Sigmoid colon (tissue), 7 donors: ENCODE measurements around the gene PRKG1. TPM values are rescaled to one million over a fixed set of nuclear protein-coding genes. Genes with fewer than 3 reads are reported as not detected.

Experiments
- DNase-seq: peaks from one replicate; pipeline ENCODE4 v3.0.0-alpha.2; 2019
- H3K27ac ChIP-seq, 4 donors: fragments of 200-600 bp; sonication (generic); one replicate each; pipeline ENCODE4 v1.5.1; 2016 to 2019; ENCODE audit warnings: mild to moderate bottlenecking in 1 of 4
- H3K27me3 ChIP-seq, 3 donors: fragments of 200-600 bp; sonication (generic); one replicate each; pipeline ENCODE4 v1.5.1; 2019; ENCODE audit warnings: mild to moderate bottlenecking in 1 of 3
- H3K36me3 ChIP-seq, 4 donors: fragments of 200-600 bp; sonication (generic); one replicate each; pipeline ENCODE4 v1.5.1; 2016 to 2019
- H3K4me1 ChIP-seq, 4 donors: fragments of 200-600 bp; sonication (generic); one replicate each; pipeline ENCODE4 v1.5.1; 2017 to 2019
- H3K4me3 ChIP-seq, 4 donors: fragments of 200-600 bp; sonication (generic); one replicate each; pipeline ENCODE4 v1.5.1; 2017 to 2019; ENCODE audit warnings: mild to moderate bottlenecking in 2 of 4, moderate library complexity in 1 of 4
- H3K9me3 ChIP-seq, 4 donors: fragments of 200-600 bp in 3 of 4; sonication (generic) in 3 of 4; one replicate each; pipeline versions ENCODE4 v1.5.1 to v1.6.1; 2013 to 2019
- EP300 ChIP-seq, 4 donors: sonication (generic); formaldehyde crosslinking; IDR thresholded peaks; one replicate each; pipeline ENCODE4 v1.6.1; 2017; ENCODE audit warnings: antibody characterized with exemption in 4 of 4
- POLR2A ChIP-seq, 2 donors: fragments of 450-650 bp; IDR thresholded peaks; one replicate each; pipeline ENCODE4 v1.6.1; 2016; ENCODE audit warnings: antibody characterized with exemption in 2 of 2, mild to moderate bottlenecking in 2 of 2, moderate library complexity in 2 of 2
- POLR2AphosphoS5 ChIP-seq, 4 donors: sonication (generic); formaldehyde crosslinking; IDR thresholded peaks; one replicate each; pipeline ENCODE4 v1.6.1; 2017; ENCODE audit warnings: antibody characterized with exemption in 4 of 4
- WGBS, 2 donors: extraction: QIAGEN DNeasy Blood & Tissue Kit; methylation state at CpG; one replicate each; pipeline ENCODE4 v1.1.7; 2013; 5-methylcytosine and 5-hydroxymethylcytosine counted together
- intact Hi-C: fragments of 100-400 bp; cut with DNase I; formaldehyde crosslinking; loops from one replicate; pipeline ENCODE4 v1.15.1; 2023
- polyA plus RNA-seq, 3 donors: library from polyadenylated mRNA; stranded (reverse); fragments of 200-250 nt; gene quantifications; one replicate each; pipeline ENCODE4 v1.2.3, GENCODE V29; 2013
- total RNA-seq, 4 donors: library from RNA; depleted of rRNA; stranded (reverse); fragments of >200 nt; gene quantifications; one replicate each; pipeline ENCODE4 v1.1.0, GENCODE V29; 2016
- TF ChIP-seq, protein P1 (sequence below), 4 experiments: fragments of 450-650 bp in 3 of 4; fragments of 200-600 bp in 1 of 4; IDR thresholded peaks; one replicate each; pipeline ENCODE4 v1.5.1; 2016 to 2019; ENCODE audit warnings: antibody characterized with exemption in 4 of 4, mild to moderate bottlenecking in 3 of 4, moderate library complexity in 2 of 4
- donor health status: healthy with polysubstance abuse.
- donor health status: Bipolar disorder and iron deficiency.
- donor health status: healthy.

PRKG1 gene
- total and polyA plus RNA-seq, 7 donors = 3.7 to 92.9 (median 60.2) TPM

- no peaks in the 10 kb centered on the region for H3K9me3 ChIP-seq
- no peaks in the 10 kb centered on the region for H3K36me3 ChIP-seq
- H3K4me3 ChIP-seq = no peak overlapping the region
- intact Hi-C loops = no loop called here
- H3K27ac ChIP-seq = no peak overlapping the region
- no peaks in the 10 kb centered on the region for H3K27me3 ChIP-seq
- 89 to 93% methylated on average over 1 of the region's 1 CpG for WGBS, 2 donors
- no peak for DNase-seq
- peaks cover 0 to 9% (median 0%) of the 10 kb centered on the region in 4 donors for H3K4me1 ChIP-seq
- TF ChIP-seq POLR2AphosphoS5 (IDR thresholded peaks at IDR 0.05) (no peak), POLR2A (IDR thresholded peaks at IDR 0.05) (no peak), EP300 (IDR thresholded peaks at IDR 0.05) (no peak)
- TF ChIP-seq, protein P1, sequence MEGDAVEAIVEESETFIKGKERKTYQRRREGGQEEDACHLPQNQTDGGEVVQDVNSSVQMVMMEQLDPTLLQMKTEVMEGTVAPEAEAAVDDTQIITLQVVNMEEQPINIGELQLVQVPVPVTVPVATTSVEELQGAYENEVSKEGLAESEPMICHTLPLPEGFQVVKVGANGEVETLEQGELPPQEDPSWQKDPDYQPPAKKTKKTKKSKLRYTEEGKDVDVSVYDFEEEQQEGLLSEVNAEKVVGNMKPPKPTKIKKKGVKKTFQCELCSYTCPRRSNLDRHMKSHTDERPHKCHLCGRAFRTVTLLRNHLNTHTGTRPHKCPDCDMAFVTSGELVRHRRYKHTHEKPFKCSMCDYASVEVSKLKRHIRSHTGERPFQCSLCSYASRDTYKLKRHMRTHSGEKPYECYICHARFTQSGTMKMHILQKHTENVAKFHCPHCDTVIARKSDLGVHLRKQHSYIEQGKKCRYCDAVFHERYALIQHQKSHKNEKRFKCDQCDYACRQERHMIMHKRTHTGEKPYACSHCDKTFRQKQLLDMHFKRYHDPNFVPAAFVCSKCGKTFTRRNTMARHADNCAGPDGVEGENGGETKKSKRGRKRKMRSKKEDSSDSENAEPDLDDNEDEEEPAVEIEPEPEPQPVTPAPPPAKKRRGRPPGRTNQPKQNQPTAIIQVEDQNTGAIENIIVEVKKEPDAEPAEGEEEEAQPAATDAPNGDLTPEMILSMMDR (IDR thresholded peaks at IDR 0.05) = no peak
Measured at GRCh38 chr10:51765284-51765971, 691.1 kb downstream of the PRKG1 start.

- intact Hi-C loops = no loop called here
- Histone ChIP-seq H3K27ac (no peak overlapping the region), H3K27me3 (no peaks in the 10 kb centered on the region), H3K4me1 (peaks cover 0 to 10% (median 0%) of the 10 kb centered on the region in 4 donors), H3K9me3 (no peaks in the 10 kb centered on the region), H3K4me3 (no peak overlapping the region), H3K36me3 (no peaks in the 10 kb centered on the region)
- no peak for TF ChIP-seq POLR2AphosphoS5 (IDR thresholded peaks at IDR 0.05)
- TF ChIP-seq, protein P1 (IDR thresholded peaks at IDR 0.05) = no peak
- TF ChIP-seq EP300 (IDR thresholded peaks at IDR 0.05) = no peak
- no peak for TF ChIP-seq POLR2A (IDR thresholded peaks at IDR 0.05)
- no peak for DNase-seq
- WGBS, 2 donors = 95 to 96% methylated on average over 3 of the region's 3 CpGs
Measured at GRCh38 chr10:51766423-51767102, 692.3 kb downstream of the PRKG1 start.

GRCh38 chr10:51767103-51767763 lies 692.9 kb downstream of the PRKG1 start:
- no peaks in the 10 kb centered on the region for H3K9me3 ChIP-seq
- no peak for DNase-seq
- H3K36me3 ChIP-seq = no peaks in the 10 kb centered on the region
- H3K4me1 ChIP-seq = peaks cover 0 to 10% (median 0%) of the 10 kb centered on the region in 4 donors
- no peaks in the 10 kb centered on the region for H3K27me3 ChIP-seq
- WGBS, 2 donors = 92 to 93% methylated on average over 3 of the region's 3 CpGs
- no peak overlapping the region for H3K27ac ChIP-seq
- TF ChIP-seq, protein P1 (IDR thresholded peaks at IDR 0.05) = no peak
- TF ChIP-seq EP300 (IDR thresholded peaks at IDR 0.05) (no peak), POLR2AphosphoS5 (IDR thresholded peaks at IDR 0.05) (no peak), POLR2A (IDR thresholded peaks at IDR 0.05) (no peak)
- intact Hi-C loops = no loop called here
- H3K4me3 ChIP-seq = no peak overlapping the region

DNA sequence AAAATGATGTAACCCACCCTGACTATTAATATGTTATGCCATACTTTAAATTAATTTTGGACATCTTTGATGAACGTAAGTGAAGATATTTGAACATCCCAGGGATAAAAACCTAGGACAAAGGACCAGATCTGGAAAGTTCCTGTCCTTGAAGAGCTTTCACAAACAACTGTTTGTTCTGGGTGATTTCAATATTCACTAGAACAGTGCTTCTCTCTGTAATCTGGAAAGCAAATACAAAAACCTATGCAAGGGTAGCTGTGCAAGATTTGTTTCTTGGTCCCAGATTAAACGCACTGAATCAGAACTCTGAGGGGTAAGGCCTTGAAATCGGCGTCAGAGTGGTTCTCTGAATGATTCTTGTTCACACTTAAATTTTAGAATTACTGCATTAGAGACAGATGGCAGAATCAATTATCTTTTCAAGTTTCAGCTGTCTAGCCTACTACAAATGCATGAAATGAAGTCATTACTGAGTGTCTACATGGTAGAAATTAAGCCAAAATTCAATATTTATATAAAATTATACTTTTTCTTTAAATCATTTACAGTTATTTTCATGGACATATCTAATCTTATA lies 694.7 kb downstream of the PRKG1 start:
- no peak for TF ChIP-seq POLR2AphosphoS5 (IDR thresholded peaks at IDR 0.05)
- TF ChIP-seq EP300 (IDR thresholded peaks at IDR 0.05) = no peak
- TF ChIP-seq, protein P1 (IDR thresholded peaks at IDR 0.05) = no peak
- TF ChIP-seq POLR2A (IDR thresholded peaks at IDR 0.05) = no peak
- no peak for DNase-seq
- H3K4me1 ChIP-seq = peaks cover 0 to 24% (median 4%) of the 10 kb centered on the region in 4 donors
- no peaks in the 10 kb centered on the region for H3K36me3 ChIP-seq
- no peak overlapping the region for H3K27ac ChIP-seq
- intact Hi-C loops = no loop called here
- no peak overlapping the region for H3K4me3 ChIP-seq
- no peaks in the 10 kb centered on the region for H3K9me3 ChIP-seq
- 73 to 94% methylated on average over 4 of the region's 4 CpGs for WGBS, 2 donors
- no peaks in the 10 kb centered on the region for H3K27me3 ChIP-seq
